ENCODE measurements around the gene ARPP21. TPM values are rescaled to one million over a fixed set of nuclear protein-coding genes. Genes with fewer than 3 reads are reported as not detected.

ARPP21 gene
- total RNA-seq, 2 donors from 2014 or later = not detected

- Histone ChIP-seq H3K36me3 (no peaks in the 10 kb centered on the region), H3K27me3 (no peaks in the 10 kb centered on the region), H3K9me3 (no peaks in the 10 kb centered on the region), H3K4me3 (no peak overlapping the region), H3K4me1 (no peaks in the 10 kb centered on the region), H3K27ac (no peak overlapping the region)
- DNase-seq (ENCODE audit: low spot score) = no peak
- TF ChIP-seq, protein P1, sequence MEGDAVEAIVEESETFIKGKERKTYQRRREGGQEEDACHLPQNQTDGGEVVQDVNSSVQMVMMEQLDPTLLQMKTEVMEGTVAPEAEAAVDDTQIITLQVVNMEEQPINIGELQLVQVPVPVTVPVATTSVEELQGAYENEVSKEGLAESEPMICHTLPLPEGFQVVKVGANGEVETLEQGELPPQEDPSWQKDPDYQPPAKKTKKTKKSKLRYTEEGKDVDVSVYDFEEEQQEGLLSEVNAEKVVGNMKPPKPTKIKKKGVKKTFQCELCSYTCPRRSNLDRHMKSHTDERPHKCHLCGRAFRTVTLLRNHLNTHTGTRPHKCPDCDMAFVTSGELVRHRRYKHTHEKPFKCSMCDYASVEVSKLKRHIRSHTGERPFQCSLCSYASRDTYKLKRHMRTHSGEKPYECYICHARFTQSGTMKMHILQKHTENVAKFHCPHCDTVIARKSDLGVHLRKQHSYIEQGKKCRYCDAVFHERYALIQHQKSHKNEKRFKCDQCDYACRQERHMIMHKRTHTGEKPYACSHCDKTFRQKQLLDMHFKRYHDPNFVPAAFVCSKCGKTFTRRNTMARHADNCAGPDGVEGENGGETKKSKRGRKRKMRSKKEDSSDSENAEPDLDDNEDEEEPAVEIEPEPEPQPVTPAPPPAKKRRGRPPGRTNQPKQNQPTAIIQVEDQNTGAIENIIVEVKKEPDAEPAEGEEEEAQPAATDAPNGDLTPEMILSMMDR (IDR thresholded peaks at IDR 0.05) = no peak
These were observed 100.0 kb downstream of the ARPP21 start for GRCh38 chr3:35739181-35739809.

DNA sequence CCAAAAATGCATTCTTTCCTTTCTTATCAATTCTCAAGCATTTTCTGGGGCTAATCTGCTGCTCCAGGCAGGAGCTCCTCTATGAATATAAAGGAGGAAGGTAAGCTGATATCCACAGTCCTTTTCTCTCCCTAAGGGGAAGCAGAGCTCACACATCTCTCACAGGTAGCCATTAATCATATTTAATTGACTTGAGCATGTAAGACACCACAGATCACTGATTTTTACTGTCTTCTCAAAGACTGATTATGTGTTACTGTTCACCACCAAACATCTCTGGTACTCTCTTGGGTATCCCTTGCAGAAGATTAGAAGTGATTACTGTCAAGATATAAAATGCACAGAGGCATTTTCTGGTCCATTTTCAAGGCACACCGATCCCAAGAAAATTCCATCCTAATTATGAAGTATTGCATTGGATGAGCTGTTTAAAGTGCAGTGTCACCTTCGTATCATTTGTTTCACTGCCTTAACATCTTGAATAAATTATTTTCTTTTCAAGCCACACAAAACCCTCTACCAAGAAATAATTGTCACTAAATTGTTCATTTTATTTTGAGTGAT is 100.7 kb downstream of the ARPP21 start:
- no peaks in the 10 kb centered on the region for H3K36me3 ChIP-seq
- H3K27me3 ChIP-seq = no peaks in the 10 kb centered on the region
- no peak for DNase-seq (ENCODE audit: low spot score)
- no peaks in the 10 kb centered on the region for H3K9me3 ChIP-seq
- no peak overlapping the region for H3K4me3 ChIP-seq
- TF ChIP-seq, protein P1 (IDR thresholded peaks at IDR 0.05) = no peak
- H3K4me1 ChIP-seq = peaks cover 0 to 4% of the 10 kb centered on the region in 2 donors
- no peak overlapping the region for H3K27ac ChIP-seq

DNA sequence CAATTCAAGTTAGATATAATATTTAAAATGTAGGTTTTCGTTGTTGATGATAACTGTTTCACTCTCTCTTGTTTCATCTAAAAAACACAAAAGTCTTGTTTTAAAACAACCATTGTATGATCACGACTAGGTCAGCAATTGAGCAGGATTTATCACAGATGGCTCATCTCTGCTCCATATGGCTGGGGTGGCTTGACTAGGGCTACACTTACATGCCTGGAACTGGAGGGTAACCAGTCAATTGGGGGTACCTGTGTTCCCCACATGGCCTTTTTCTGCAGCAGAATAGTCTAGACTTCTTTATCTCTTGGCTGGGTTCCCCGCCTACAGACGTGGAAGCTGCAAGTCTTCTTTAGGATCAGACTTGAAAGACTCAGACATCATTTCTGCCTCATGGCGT is 103.9 kb downstream of the ARPP21 start:
- H3K36me3 ChIP-seq = no peaks in the 10 kb centered on the region
- H3K4me3 ChIP-seq = no peak overlapping the region
- no peak overlapping the region for H3K27ac ChIP-seq
- no peak for DNase-seq (ENCODE audit: low spot score)
- no peaks in the 10 kb centered on the region for H3K9me3 ChIP-seq
- no peaks in the 10 kb centered on the region for H3K27me3 ChIP-seq
- TF ChIP-seq, protein P1 (IDR thresholded peaks at IDR 0.05) = no peak
- H3K4me1 ChIP-seq = peaks cover 0 to 4% of the 10 kb centered on the region in 2 donors

- Histone ChIP-seq H3K27ac (no peak overlapping the region), H3K9me3 (no peaks in the 10 kb centered on the region), H3K4me3 (no peak overlapping the region), H3K4me1 (peaks cover 0 to 4% of the 10 kb centered on the region in 2 donors), H3K36me3 (no peaks in the 10 kb centered on the region), H3K27me3 (no peaks in the 10 kb centered on the region)
- TF ChIP-seq, protein P1 (IDR thresholded peaks at IDR 0.05) = no peak
- DNase-seq (ENCODE audit: low spot score) = no peak
These were observed 105.1 kb downstream of the ARPP21 start for GRCh38 chr3:35744419-35744818.

- Histone ChIP-seq H3K4me3 (no peak overlapping the region), H3K4me1 (peaks cover 0 to 4% of the 10 kb centered on the region in 2 donors), H3K27ac (no peak overlapping the region), H3K27me3 (no peaks in the 10 kb centered on the region), H3K9me3 (no peaks in the 10 kb centered on the region), H3K36me3 (no peaks in the 10 kb centered on the region)
- TF ChIP-seq, protein P1 (IDR thresholded peaks at IDR 0.05) = no peak
- DNase-seq (ENCODE audit: low spot score) = no peak
These were observed 106.0 kb downstream of the ARPP21 start for GRCh38 chr3:35745351-35745750.

Data from right atrium auricular region (tissue), 2 donors.